ENCODE results near the gene C3orf33.

Gene C3orf33

GRCh38 chr3:155790272-155790925 lies 15.7 kb downstream of the C3orf33 start:
- in situ Hi-C loops (cut with MboI; ENCODE audit: low sequenced_read_pairs) = no loop called here

GRCh38 chr3:155785662-155786295 lies 20.3 kb downstream of the C3orf33 start:
- in situ Hi-C loops (cut with MboI; ENCODE audit: low sequenced_read_pairs) = no loop called here

- in situ Hi-C loops (cut with MboI; ENCODE audit: low sequenced_read_pairs) = no loop called here
These were observed 23.6 kb downstream of the C3orf33 start for GRCh38 chr3:155782390-155782953.

GRCh38 chr3:155780291-155780690 lies 25.8 kb downstream of the C3orf33 start:
- in situ Hi-C loops (cut with MboI; ENCODE audit: low sequenced_read_pairs) = no loop called here

GRCh38 chr3:155778462-155778861 lies 27.6 kb downstream of the C3orf33 start:
- in situ Hi-C loops (cut with MboI; ENCODE audit: low sequenced_read_pairs) = no loop called here

- in situ Hi-C loops (cut with MboI; ENCODE audit: low sequenced_read_pairs) = no loop called here
These were observed 33.3 kb downstream of the C3orf33 start for GRCh38 chr3:155772801-155773200.

- in situ Hi-C loops (cut with MboI; ENCODE audit: low sequenced_read_pairs) = no loop called here
These were observed 35.0 kb downstream of the C3orf33 start for GRCh38 chr3:155771126-155771525.

- in situ Hi-C loops (cut with MboI; ENCODE audit: low sequenced_read_pairs) = no loop called here
These were observed 39.9 kb downstream of the C3orf33 start for GRCh38 chr3:155766206-155766605.

- in situ Hi-C loops (cut with MboI; ENCODE audit: low sequenced_read_pairs) = no loop called here
These were observed 42.1 kb downstream of the C3orf33 start for GRCh38 chr3:155763870-155764463.

GRCh38 chr3:155760653-155761052 lies 45.4 kb downstream of the C3orf33 start:
- in situ Hi-C loops (cut with MboI; ENCODE audit: low sequenced_read_pairs) = no loop called here

- in situ Hi-C loops (cut with MboI; ENCODE audit: low sequenced_read_pairs) = no loop called here
These were observed 48.5 kb downstream of the C3orf33 start for GRCh38 chr3:155757577-155757976.

GRCh38 chr3:155753038-155753639 lies 52.9 kb downstream of the C3orf33 start:
- in situ Hi-C loops (cut with MboI; ENCODE audit: low sequenced_read_pairs) = no loop called here

GRCh38 chr3:155748611-155749365 lies 57.3 kb downstream of the C3orf33 start:
- in situ Hi-C loops (cut with MboI; ENCODE audit: low sequenced_read_pairs) = no loop called here

GRCh38 chr3:155747946-155748290 lies 58.2 kb downstream of the C3orf33 start:
- in situ Hi-C loops (cut with MboI; ENCODE audit: low sequenced_read_pairs) = no loop called here

GRCh38 chr3:155747286-155747945 lies 58.7 kb downstream of the C3orf33 start:
- in situ Hi-C loops (cut with MboI; ENCODE audit: low sequenced_read_pairs) = no loop called here

- in situ Hi-C loops (cut with MboI; ENCODE audit: low sequenced_read_pairs) = no loop called here
These were observed 59.4 kb downstream of the C3orf33 start for GRCh38 chr3:155746703-155747102.

- in situ Hi-C loops (cut with MboI; ENCODE audit: low sequenced_read_pairs) = no loop called here
These were observed 60.1 kb downstream of the C3orf33 start for GRCh38 chr3:155745795-155746550.

GRCh38 chr3:155744626-155745324 lies 61.3 kb downstream of the C3orf33 start, which contains the start of gene PLCH1:
PLCH1 (minus strand) TSS chr3:155745071; CDS start chr3:155704224, 40,847 bp downstream.
- in situ Hi-C loops (cut with MboI; ENCODE audit: low sequenced_read_pairs) = no loop called here

- in situ Hi-C loops (cut with MboI; ENCODE audit: low sequenced_read_pairs) = no loop called here
These were observed 62.0 kb downstream of the C3orf33 start for GRCh38 chr3:155744010-155744625.

Data from HL-60/S4 treated with retinoic acid at 250 ng/mL for 4 days and 3 days (cell line).